Fibroblast of lung (primary cell): Measurements from ENCODE around the gene ACTR3. TPM values are rescaled to one million over a fixed set of nuclear protein-coding genes. Genes with fewer than 3 reads are reported as not detected.

Source experiments
- DNase-seq, 2 donors: peaks; one replicate each; pipeline versions ENCODE4 v3.0.0 to v3.0.0-alpha.2; 2010; ENCODE audit warnings: low read depth in 2 of 2
- H2AFZ ChIP-seq: 2 replicates; pipeline ENCODE4 v1.5.1; 2012; ENCODE audit warnings: low read length, control low read depth, inconsistent platforms
- H3K27ac ChIP-seq: 2 replicates; pipeline ENCODE4 v1.5.1; 2011; ENCODE audit warnings: low read length, control low read depth; ENCODE audit not compliant: insufficient read depth
- H3K27me3 ChIP-seq: 2 replicates; pipeline ENCODE4 v1.5.1; 2011; ENCODE audit warnings: mild to moderate bottlenecking, low read length; ENCODE audit not compliant: control insufficient read depth, insufficient read depth
- H3K36me3 ChIP-seq: 2 replicates; pipeline ENCODE4 v1.5.1; 2011; ENCODE audit warnings: low read length; ENCODE audit not compliant: control insufficient read depth, insufficient read depth
- H3K4me1 ChIP-seq: 2 replicates; pipeline ENCODE4 v1.5.1; 2011; ENCODE audit warnings: low read length; ENCODE audit not compliant: control insufficient read depth, insufficient read depth; ENCODE audit errors: extremely low read depth
- H3K4me2 ChIP-seq: 2 replicates; pipeline ENCODE4 v1.5.1; 2011; ENCODE audit warnings: low read length, control low read depth; ENCODE audit not compliant: insufficient read depth; ENCODE audit errors: extremely low read depth
- H3K4me3 ChIP-seq, 4 experiments: fragments of 200-600 bp in 1 of 4; sonication (generic) in 1 of 4; replicated peaks in 1 of 4; 2 replicates each; pipeline ENCODE4 v1.5.1; 2011 to 2016; ENCODE audit warnings: low read length in 4 of 4, low read depth in 3 of 4, mild to moderate bottlenecking in 3 of 4, control low read depth in 2 of 4, inconsistent platforms in 1 of 4, mixed read lengths in 1 of 4; ENCODE audit not compliant: insufficient read depth in 1 of 4; ENCODE audit errors: control extremely low read depth in 1 of 4
- H3K79me2 ChIP-seq: 2 replicates; pipeline ENCODE4 v1.5.1; 2012; ENCODE audit warnings: mild to moderate bottlenecking, low read length, inconsistent platforms; ENCODE audit not compliant: control insufficient read depth, insufficient read depth
- H3K9ac ChIP-seq: 2 replicates; pipeline ENCODE4 v1.5.1; 2011; ENCODE audit warnings: mild to moderate bottlenecking, low read length, control low read depth; ENCODE audit not compliant: insufficient read depth
- H3K9me3 ChIP-seq: 2 replicates; pipeline ENCODE4 v1.5.1; 2012; ENCODE audit warnings: low read depth, low read length; ENCODE audit not compliant: control insufficient read depth, insufficient read depth
- H4K20me1 ChIP-seq: 2 replicates; pipeline ENCODE4 v1.5.1; 2011; ENCODE audit warnings: low read length; ENCODE audit not compliant: control insufficient read depth, insufficient read depth; ENCODE audit errors: extremely low read depth
- CTCF ChIP-seq, 2 donors: IDR thresholded peaks in 1 of 2; conservative IDR thresholded peaks in 1 of 2; 1 replicate in 1 of 2; 2 replicates in 1 of 2; pipeline ENCODE4 v1.5.1; 2011 to 2012; ENCODE audit warnings: low read length in 2 of 2, control low read depth in 1 of 2, inconsistent platforms in 1 of 2, low read depth in 1 of 2, mild to moderate bottlenecking in 1 of 2
- EZH2 ChIP-seq: IDR thresholded peaks from 2 replicates; pipeline ENCODE4 v1.5.1; 2012; ENCODE audit warnings: low read length, control low read depth, mild to moderate bottlenecking; ENCODE audit errors: missing control alignments
- polyA plus RNA-seq, 2 donors: library from polyadenylated mRNA; depleted of rRNA in 1 of 2; stranded (reverse) in 1 of 2; unstranded in 1 of 2; fragments of >200 nt; gene quantifications; 2 replicates each; pipeline ENCODE4 v1.2.1, GENCODE V29; 2011 to 2012; ENCODE audit warnings: missing spikeins in 1 of 2
- total RNA-seq: library from RNA; depleted of rRNA; stranded (reverse); fragments of >200 nt; gene quantifications from 2 replicates; pipeline ENCODE4 v1.2.1, GENCODE V29; 2014

ACTR3 gene
- total and polyA plus RNA-seq, 2 donors (not counting 1 experiment from before 2014, with no cell fraction given): 177 to 479 TPM

DNA sequence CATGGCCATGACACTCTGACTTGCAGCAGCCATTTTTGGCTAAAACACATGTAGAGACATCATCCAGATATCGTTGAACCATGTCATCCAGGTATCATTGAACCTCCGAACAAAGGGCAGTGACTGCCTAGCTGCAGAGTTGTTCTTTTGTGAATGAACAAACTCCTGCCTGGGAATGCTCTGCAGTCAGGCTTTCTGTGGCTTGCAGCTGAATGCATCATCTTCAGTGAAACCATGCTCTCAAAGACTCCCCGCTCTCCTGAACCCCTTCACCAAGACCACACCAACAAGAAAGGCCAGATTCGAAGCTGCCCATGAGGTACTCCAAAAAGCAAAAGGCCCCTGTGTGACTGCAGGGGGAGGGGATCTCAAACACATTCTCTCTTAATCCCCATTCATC lies 118.8 kb downstream of the ACTR3 start:
- Histone ChIP-seq H3K4me1 (no peaks in the 10 kb centered on the region), H3K27ac (no peak overlapping the region), H3K9ac (no peak overlapping the region), H2AFZ (no peak overlapping the region), H3K4me3 (no peak overlapping the region), H3K27me3 (no peaks in the 10 kb centered on the region), H3K36me3 (no peaks in the 10 kb centered on the region), H4K20me1 (no peaks in the 10 kb centered on the region), H3K79me2 (no peaks in the 10 kb centered on the region), H3K4me2 (no peak overlapping the region), H3K9me3 (no peaks in the 10 kb centered on the region)
- no peak for DNase-seq
- TF ChIP-seq EZH2 (no peak), CTCF (conservative IDR thresholded peaks at IDR 0.05 in 1 of 2, IDR thresholded peaks at IDR 0.05 in 1 of 2; ENCODE audit: low read depth in 1 of 2, low read length in 2 of 2) (no peak)

DNA sequence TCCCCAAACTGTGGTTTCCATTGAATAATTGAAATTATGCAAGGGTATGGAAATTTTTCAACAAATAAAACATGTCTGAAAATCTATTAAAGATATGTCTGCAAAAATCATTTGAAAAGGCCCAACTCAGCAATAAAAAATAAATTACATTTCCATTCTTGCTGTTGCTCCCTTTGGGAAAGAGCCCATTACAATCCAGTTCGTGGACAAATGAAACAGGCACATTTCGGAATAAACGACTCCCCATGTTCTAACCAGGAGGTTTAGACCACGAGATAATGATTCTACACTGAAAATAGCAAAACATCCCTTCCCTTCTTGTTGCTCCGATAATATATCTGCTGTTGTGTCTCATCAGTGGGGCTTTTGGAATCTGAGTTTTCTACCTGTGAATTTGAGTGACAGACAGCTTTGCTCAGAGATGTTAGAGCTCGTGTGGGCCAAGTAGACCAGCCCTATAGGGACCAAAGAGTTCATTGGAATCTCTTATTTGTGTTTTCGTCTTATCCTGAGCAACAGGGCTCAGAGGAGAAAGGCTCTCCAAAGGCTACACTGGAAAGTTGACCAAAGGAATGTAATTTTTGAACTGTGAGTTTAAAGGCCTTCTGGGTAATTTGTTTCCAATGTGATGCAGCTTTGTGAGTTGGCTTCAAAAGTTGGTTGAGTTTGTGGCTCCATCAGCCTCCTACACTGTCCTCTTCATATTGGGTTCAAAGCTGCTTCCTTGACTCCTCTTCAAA lies 119.5 kb downstream of the ACTR3 start:
- H3K4me2 ChIP-seq: no peak overlapping the region
- no peaks in the 10 kb centered on the region for H3K4me1 ChIP-seq
- H3K9ac ChIP-seq: no peak overlapping the region
- H2AFZ ChIP-seq: no peak overlapping the region
- H3K27me3 ChIP-seq: no peaks in the 10 kb centered on the region
- H3K36me3 ChIP-seq: no peaks in the 10 kb centered on the region
- H3K9me3 ChIP-seq: no peaks in the 10 kb centered on the region
- TF ChIP-seq EZH2: no peak
- TF ChIP-seq CTCF (conservative IDR thresholded peaks at IDR 0.05 in 1 of 2, IDR thresholded peaks at IDR 0.05 in 1 of 2; ENCODE audit: low read depth in 1 of 2, low read length in 2 of 2): no peak
- no peaks in the 10 kb centered on the region for H3K79me2 ChIP-seq
- H3K4me3 ChIP-seq: no peak overlapping the region
- no peak for DNase-seq
- no peak overlapping the region for H3K27ac ChIP-seq
- no peaks in the 10 kb centered on the region for H4K20me1 ChIP-seq

GRCh38 chr2:114010001-114010400 lies 120.1 kb downstream of the ACTR3 start:
- H3K4me2 ChIP-seq: no peak overlapping the region
- no peaks in the 10 kb centered on the region for H3K4me1 ChIP-seq
- no peak overlapping the region for H3K27ac ChIP-seq
- TF ChIP-seq CTCF (conservative IDR thresholded peaks at IDR 0.05 in 1 of 2, IDR thresholded peaks at IDR 0.05 in 1 of 2; ENCODE audit: low read depth in 1 of 2, low read length in 2 of 2) (no peak), EZH2 (no peak)
- no peaks in the 10 kb centered on the region for H3K79me2 ChIP-seq
- peak in 1 of 2 donors; percentile 43 for DNase-seq
- H3K27me3 ChIP-seq: no peaks in the 10 kb centered on the region
- H4K20me1 ChIP-seq: no peaks in the 10 kb centered on the region
- H2AFZ ChIP-seq: no peak overlapping the region
- no peak overlapping the region for H3K4me3 ChIP-seq
- H3K9me3 ChIP-seq: no peaks in the 10 kb centered on the region
- no peak overlapping the region for H3K9ac ChIP-seq
- no peaks in the 10 kb centered on the region for H3K36me3 ChIP-seq
